NCI-H1694 treated with DMSO at 0.1 percent for 48 hours (cell line): Measurements from ENCODE around the gene MYO1G.

Experiments
- DNase-seq: peaks from one replicate; lab custom pipeline; 2025; lab: John Stamatoyannopoulos, UW

MYO1G gene

GRCh38 chr7:44980393-44981034 lies 1.7 kb upstream of the MYO1G start:
- DNase-seq = no peak

- no peak for DNase-seq
Observed at GRCh38 chr7:44979481-44980392, 922 bp upstream of the MYO1G start.

GRCh38 chr7:44977959-44978335 lies 868 bp downstream of the MYO1G start:
- no peak for DNase-seq

- no peak for DNase-seq
Observed at GRCh38 chr7:44977304-44977958, 1.4 kb downstream of the MYO1G start.

GRCh38 chr7:44976746-44977196 lies 2.0 kb downstream of the MYO1G start:
- DNase-seq = no peak

- no peak for DNase-seq
Observed at GRCh38 chr7:44976040-44976745, 2.6 kb downstream of the MYO1G start.

GRCh38 chr7:44975331-44976039 lies 3.3 kb downstream of the MYO1G start:
- no peak for DNase-seq

- DNase-seq = no peak
Observed at GRCh38 chr7:44974549-44974948, 4.3 kb downstream of the MYO1G start.

GRCh38 chr7:44973610-44974401 lies 5.0 kb downstream of the MYO1G start:
- peak; percentile 41 for DNase-seq

- no peak for DNase-seq
Observed at GRCh38 chr7:44972562-44972961, 6.3 kb downstream of the MYO1G start.

- no peak for DNase-seq
Observed at GRCh38 chr7:44971902-44972441, 6.8 kb downstream of the MYO1G start.

GRCh38 chr7:44971188-44971901 lies 7.5 kb downstream of the MYO1G start:
- no peak for DNase-seq

GRCh38 chr7:44970523-44971051 lies 8.2 kb downstream of the MYO1G start:
- no peak for DNase-seq

GRCh38 chr7:44969701-44970522 lies 8.9 kb downstream of the MYO1G start:
- DNase-seq = no peak

- no peak for DNase-seq
Observed at GRCh38 chr7:44969049-44969700, 9.6 kb downstream of the MYO1G start.

- DNase-seq = no peak
Observed at GRCh38 chr7:44967571-44968446, 11.0 kb downstream of the MYO1G start.
